ENCODE data around the gene PCK2. TPM values are rescaled to one million over a fixed set of nuclear protein-coding genes. Genes with fewer than 3 reads are reported as not detected.

Gene PCK2
- total RNA-seq, 4 donors from 2014 or later = 74.4 to 238 (median 130) TPM

GRCh38 chr14:24072881-24073877 is 20.9 kb upstream of the PCK2 start:
- intact Hi-C loops (cut with DNase I; ENCODE audit: low total_unique reads) = no loop called here
- H3K27ac ChIP-seq = no peak overlapping the region
- 83% methylated on average over 24 of the region's 26 CpGs; no CpG with 5 or more reads in 1 of the 2 donors for WGBS, 2 donors (ENCODE audit: low coverage in 1 of 2)
- no peak overlapping the region for H3K4me3 ChIP-seq
- H3K27me3 ChIP-seq = peaks cover 4% of the 10 kb centered on the region
- peaks cover 0 to 16% (median 9%) of the 10 kb centered on the region in 4 donors for H3K4me1 ChIP-seq
- no peak for DNase-seq
- no peak for TF ChIP-seq EP300 (IDR thresholded peaks at IDR 0.05; ENCODE audit: low read depth)
- TF ChIP-seq POLR2A (IDR thresholded peaks at IDR 0.05) = no peak
- in situ Hi-C loops (cut with MboI; ENCODE audit: low pct_ligation_motif_present in 1 of 4, low pct_unique_long_range_greater_than_20kb in 1 of 4, low sequenced_read_pairs in 3 of 4) = no loop called here
- no peaks in the 10 kb centered on the region for H3K9me3 ChIP-seq
- no peaks in the 10 kb centered on the region for H3K36me3 ChIP-seq

- no peaks in the 10 kb centered on the region for H3K9me3 ChIP-seq
- peaks cover 4% of the 10 kb centered on the region for H3K27me3 ChIP-seq
- in situ Hi-C loops (cut with MboI; ENCODE audit: low pct_ligation_motif_present in 1 of 4, low pct_unique_long_range_greater_than_20kb in 1 of 4, low sequenced_read_pairs in 3 of 4) = no loop called here
- DNase-seq = no peak
- peaks cover 0 to 16% (median 9%) of the 10 kb centered on the region in 4 donors for H3K4me1 ChIP-seq
- H3K36me3 ChIP-seq = no peaks in the 10 kb centered on the region
- intact Hi-C loops (cut with DNase I; ENCODE audit: low total_unique reads) = no loop called here
- H3K4me3 ChIP-seq = no peak overlapping the region
- TF ChIP-seq CTCF (IDR thresholded peaks at IDR 0.05) = no peak
- H3K27ac ChIP-seq = no peak overlapping the region
- WGBS, 2 donors (ENCODE audit: low coverage in 1 of 2) = 60 to 70% methylated on average over 1 to 11 of the region's 11 CpGs
Measured at GRCh38 chr14:24074625-24075484, 19.3 kb upstream of the PCK2 start.

- in situ Hi-C loops (cut with MboI; ENCODE audit: low pct_ligation_motif_present in 1 of 4, low pct_unique_long_range_greater_than_20kb in 1 of 4, low sequenced_read_pairs in 3 of 4) (no loop called here), intact Hi-C loops (cut with DNase I; ENCODE audit: low total_unique reads) (no loop called here)
- no peak for DNase-seq
- H3K9me3 ChIP-seq = no peaks in the 10 kb centered on the region
- H3K27me3 ChIP-seq = peaks cover 4% of the 10 kb centered on the region
- H3K4me1 ChIP-seq = peaks cover 0 to 19% (median 13%) of the 10 kb centered on the region in 4 donors
- no peak overlapping the region for H3K27ac ChIP-seq
- no peaks in the 10 kb centered on the region for H3K36me3 ChIP-seq
- TF ChIP-seq EP300 (IDR thresholded peaks at IDR 0.05; ENCODE audit: low read depth) (no peak), CTCF (IDR thresholded peaks at IDR 0.05) (no peak), POLR2A (IDR thresholded peaks at IDR 0.05) (no peak), POLR2AphosphoS5 (IDR thresholded peaks at IDR 0.05) (no peak)
- 43 to 63% methylated on average over 2 to 11 of the region's 11 CpGs for WGBS, 2 donors (ENCODE audit: low coverage in 1 of 2)
- H3K4me3 ChIP-seq = no peak overlapping the region
Measured at GRCh38 chr14:24075485-24076301, 18.4 kb upstream of the PCK2 start.

- 90% methylated on average over 10 of the region's 10 CpGs; no CpG with 5 or more reads in 1 of the 2 donors for WGBS, 2 donors (ENCODE audit: low coverage in 1 of 2)
Measured at GRCh38 chr14:24076302-24076601, 17.9 kb upstream of the PCK2 start.

More at GRCh38 chr14:24076302-24076601, 17.9 kb upstream of the PCK2 start:
- peaks cover 0 to 22% (median 17%) of the 10 kb centered on the region in 4 donors for H3K4me1 ChIP-seq
- H3K4me3 ChIP-seq = no peak overlapping the region
- no peaks in the 10 kb centered on the region for H3K36me3 ChIP-seq
- no peaks in the 10 kb centered on the region for H3K9me3 ChIP-seq
- H3K27me3 ChIP-seq = peaks cover 4% of the 10 kb centered on the region
- H3K27ac ChIP-seq = no peak overlapping the region
- in situ Hi-C loops (cut with MboI; ENCODE audit: low pct_ligation_motif_present in 1 of 4, low pct_unique_long_range_greater_than_20kb in 1 of 4, low sequenced_read_pairs in 3 of 4) = no loop called here
- no peak for DNase-seq
- intact Hi-C loops (cut with DNase I; ENCODE audit: low total_unique reads) = no loop called here
- TF ChIP-seq CTCF (IDR thresholded peaks at IDR 0.05) = no peak
- TF ChIP-seq EP300 (IDR thresholded peaks at IDR 0.05; ENCODE audit: low read depth) = no peak
- no peak for TF ChIP-seq POLR2AphosphoS5 (IDR thresholded peaks at IDR 0.05)
- no peak for TF ChIP-seq POLR2A (IDR thresholded peaks at IDR 0.05)

Measured in transverse colon (tissue), 4 donors.